PC-3 (cell line): ENCODE results near the gene SLC8A1. TPM values are rescaled to one million over a fixed set of nuclear protein-coding genes. Genes with fewer than 3 reads are reported as not detected.
A peak's percentile ranks its signal among the peaks of the same experiment; 100 is the strongest.

Experiments used
- ATAC-seq: fragments of 200-7000 bp; cut with Tn5 transposase; 2 replicates; pipeline ENCODE4 v1.9.1; 2020; ENCODE audit warnings: mild to moderate bottlenecking, moderate library complexity
- BruUV-seq: library from RNA; stranded (reverse); fragments of 400-500 nt; replicated peaks from 2 replicates; lab custom pipeline; 2021; lab: Mats Ljungman, UMichigan
- CTCF ChIA-PET: fragments of 300-600 bp; sonication (Branson Sonifier 250); formaldehyde crosslinking; loops from one replicate; lab custom pipeline; 2022; ENCODE audit warnings: antibody characterized with exemption; lab: Charles Lee
- POLR2A ChIA-PET: fragments of 300-600 bp; sonication (Branson Sonifier 250); formaldehyde crosslinking; loops from one replicate; lab custom pipeline; 2022; ENCODE audit warnings: antibody characterized with exemption; ENCODE audit not compliant: unreplicated experiment; lab: Charles Lee
- DNase-seq: peaks from one replicate; pipeline ENCODE4 v3.0.0-alpha.2; 2015
- H2AFZ ChIP-seq: fragments of 300-600 bp; sonication (generic); 2 replicates; pipeline ENCODE4 v1.6.0; 2016; ENCODE audit warnings: antibody characterized with exemption, low read length
- H3F3A ChIP-seq: fragments of 300-600 bp; sonication (generic); one replicate; pipeline ENCODE4 v1.6.0; 2017; ENCODE audit warnings: antibody characterized with exemption, low read length, control low read depth, mild to moderate bottlenecking; ENCODE audit not compliant: unreplicated experiment
- H3K27ac ChIP-seq: fragments of 300-600 bp; sonication (generic); 2 replicates; pipeline ENCODE4 v1.5.1; 2016; ENCODE audit warnings: mild to moderate bottlenecking, low read length
- H3K27me3 ChIP-seq: fragments of 300-600 bp; sonication (generic); 2 replicates; pipeline ENCODE4 v1.6.1; 2016; ENCODE audit warnings: low read length, mixed read lengths
- H3K36me3 ChIP-seq: fragments of 300-600 bp; sonication (generic); 2 replicates; pipeline ENCODE4 v1.6.1; 2016; ENCODE audit warnings: low read depth, mixed run types, low read length, mixed read lengths
- H3K4me1 ChIP-seq: fragments of 300-600 bp; sonication (generic); 2 replicates; pipeline ENCODE4 v1.5.1; 2016; ENCODE audit warnings: low read length; ENCODE audit not compliant: insufficient read depth
- H3K4me2 ChIP-seq: fragments of 300-600 bp; sonication (generic); 2 replicates; pipeline ENCODE4 v1.6.0; 2016; ENCODE audit warnings: low read length
- H3K4me3 ChIP-seq: fragments of 300-600 bp; sonication (generic); 2 replicates; pipeline ENCODE4 v1.5.1; 2016; ENCODE audit warnings: mild to moderate bottlenecking, low read length, mixed read lengths
- H3K79me2 ChIP-seq: fragments of 300-600 bp; sonication (generic); 2 replicates; pipeline ENCODE4 v1.6.1; 2017; ENCODE audit warnings: low read length, mixed read lengths
- H3K9ac ChIP-seq: fragments of 300-600 bp; sonication (generic); 2 replicates; pipeline ENCODE4 v1.6.0; 2016; ENCODE audit warnings: mild to moderate bottlenecking, low read length
- H3K9me2 ChIP-seq: fragments of 300-600 bp; sonication (generic); replicated peaks from 2 replicates; pipeline ENCODE4 v1.6.1; 2016; ENCODE audit warnings: mixed run types, low read length, mixed read lengths
- H3K9me3 ChIP-seq: fragments of 300-600 bp; sonication (generic); 2 replicates; pipeline ENCODE4 v1.6.1; 2016; ENCODE audit warnings: low read length, mixed read lengths
- H4K20me1 ChIP-seq: fragments of 300-600 bp; sonication (generic); 2 replicates; pipeline ENCODE4 v1.6.1; 2016; ENCODE audit warnings: low read length, mixed read lengths
- CTCF ChIP-seq: fragments of 300-600 bp; sonication (generic); conservative IDR thresholded peaks from 2 replicates; pipeline ENCODE4 v1.5.1; 2017; ENCODE audit warnings: antibody characterized with exemption, low read depth, mild to moderate bottlenecking, low read length
- EZH2 ChIP-seq: fragments of 300-600 bp; sonication (generic); IDR thresholded peaks from one replicate; pipeline ENCODE4 v1.6.1; 2017; ENCODE audit warnings: antibody characterized with exemption, mild to moderate bottlenecking, low read length; ENCODE audit not compliant: unreplicated experiment
- EZH2phosphoT487 ChIP-seq: fragments of 300-600 bp; sonication (generic); IDR thresholded peaks from 2 replicates; pipeline ENCODE4 v1.6.1; 2018; ENCODE audit warnings: mild to moderate bottlenecking, antibody characterized with exemption, low read length, borderline replicate concordance
- intact Hi-C: fragments of 100-400 bp; cut with micrococcal nuclease; formaldehyde crosslinking; loops from 2 replicates; pipeline ENCODE4 v1.9.0; 2023
- total RNA-seq: library from RNA; depleted of rRNA; stranded (reverse); fragments of >200 nt; gene quantifications from 2 replicates; pipeline ENCODE4 v1.2.3, GENCODE V29; 2014

SLC8A1 gene
- total RNA-seq, 1 experiment from 2014 or later: 1.3 TPM

GRCh38 chr2:40436093-40436475, 15.8 kb downstream of the SLC8A1 start:
- ChIA-PET CTCF (no interaction called here), POLR2A (no interaction called here)
- H3K79me2 ChIP-seq: no peaks in the 10 kb centered on the region
- intact Hi-C loops: no loop called here
- ATAC-seq: no peak
- 0 out of 2 replicates have a peak overlapping the region, but pooled peaks have one; percentile 72 for H3K27ac ChIP-seq
- H3K36me3 ChIP-seq: no peaks in the 10 kb centered on the region
- no peaks in the 10 kb centered on the region for H4K20me1 ChIP-seq
- H3K9me3 ChIP-seq: no peaks in the 10 kb centered on the region
- H3K9ac ChIP-seq: no peak overlapping the region
- no TSS peak for BruUV-seq
- TF ChIP-seq CTCF: no peak
- no peak for TF ChIP-seq EZH2
- TF ChIP-seq EZH2phosphoT487: no peak
- no peaks in the 10 kb centered on the region for H3K27me3 ChIP-seq
- H3K4me3 ChIP-seq: no peak overlapping the region
- H3F3A ChIP-seq: peaks cover 8% of the 10 kb centered on the region
- peak; percentile 15 for DNase-seq
- peaks cover 3% of the 10 kb centered on the region; the same call in 1 of the 2 replicates for H3K9me2 ChIP-seq
- H3K4me2 ChIP-seq: peak overlapping the region; percentile 74; the same call in 1 of the 2 replicates
- peaks cover 34% of the 10 kb centered on the region for H3K4me1 ChIP-seq
- H2AFZ ChIP-seq: no peak overlapping the region

GRCh38 chr2:40435426-40436092, 16.3 kb downstream of the SLC8A1 start:
- ATAC-seq: peak; percentile 7
- no TSS peak for BruUV-seq
- H3K9me3 ChIP-seq: no peaks in the 10 kb centered on the region
- peaks cover 3% of the 10 kb centered on the region; the same call in 1 of the 2 replicates for H3K9me2 ChIP-seq
- POLR2A ChIA-PET: no interaction called here
- intact Hi-C loops: loop anchor here (2.0 kb wide), 3 partner anchors 13 to 71 kb away; no protein-coding TSS in a partner anchor
- peak overlapping the region; percentile 36; the same call in 1 of the 2 replicates for H2AFZ ChIP-seq
- H4K20me1 ChIP-seq: no peaks in the 10 kb centered on the region
- CTCF ChIA-PET: interaction anchor here (0.9 to 1.3 kb wide), 2 partner anchors 23 to 522 kb away, joined by 3 read pairs; no protein-coding TSS in a partner anchor
- peaks cover 8% of the 10 kb centered on the region for H3F3A ChIP-seq
- H3K27me3 ChIP-seq: no peaks in the 10 kb centered on the region
- H3K4me3 ChIP-seq: peak overlapping the region; percentile 2
- H3K4me1 ChIP-seq: peaks cover 34% of the 10 kb centered on the region
- H3K79me2 ChIP-seq: no peaks in the 10 kb centered on the region
- no peak for TF ChIP-seq EZH2
- TF ChIP-seq EZH2phosphoT487: no peak
- no peak for TF ChIP-seq CTCF
- H3K27ac ChIP-seq: peak overlapping the region; percentile 72
- peak; percentile 68 for DNase-seq
- no peak overlapping the region for H3K9ac ChIP-seq
- H3K4me2 ChIP-seq: peak overlapping the region; percentile 74
- no peaks in the 10 kb centered on the region for H3K36me3 ChIP-seq
